K562 (cell line): ENCODE measurements around the gene EPHB1. TPM values are rescaled to one million over a fixed set of nuclear protein-coding genes. Genes with fewer than 3 reads are reported as not detected.

Experiments used
- ATAC-seq: fragments of 200-7000 bp; cut with Tn5 transposase; 3 replicates; pipeline ENCODE4 v1.9.1; 2020; ENCODE audit warnings: moderate library complexity
- BruUV-seq: library from RNA; stranded (reverse); fragments of 400-500 nt; replicated peaks from 2 replicates; lab custom pipeline; 2021; lab: Mats Ljungman, UMichigan
- CTCF ChIA-PET: fragments of 300-600 bp; formaldehyde crosslinking; extraction: SDS; loops from one replicate; lab custom pipeline; 2021; ENCODE audit warnings: low intra/inter-chr PET ratio; lab: Yijun Ruan, JAX
- POLR2A ChIA-PET: fragments of 300-600, 350-650 bp; sonication (Branson Sonifier 250); formaldehyde crosslinking; extraction: SDS; loops from one replicate; lab custom pipeline; 2021; ENCODE audit warnings: antibody characterized with exemption, inconsistent platforms; lab: Yijun Ruan, JAX
- DNase-seq, 4 experiments: peaks; one replicate each; pipeline versions ENCODE4 v3.0.0 to v3.0.0-alpha.2; 2011 to 2018; ENCODE audit warnings: low spot score in 3 of 4, mixed read lengths in 3 of 4; ENCODE audit errors: extremely low read depth in 1 of 4
- FAIRE-seq: peaks from 2 replicates; lab custom pipeline; 2011; peaks lifted over from hg19 to GRCh38; lab: Jason Lieb, UNC
- H2AFZ ChIP-seq: 2 replicates; pipeline ENCODE4 v1.6.0; 2011; ENCODE audit warnings: low read depth, low read length, control low read depth, inconsistent platforms
- H3K27ac ChIP-seq: fragments of 200-600 bp; 3 replicates; pipeline ENCODE4 v1.8.0; 2011; ENCODE audit warnings: low read depth, mild to moderate bottlenecking, control low read depth, inconsistent platforms, low read length, moderate library complexity, mixed read lengths; ENCODE audit errors: extremely low read depth
- H3K27me3 ChIP-seq, 2 experiments: fragments of 300-600 bp in 1 of 2; 2 replicates in 1 of 2; 3 replicates in 1 of 2; pipeline versions ENCODE4 v1.6.0 to v1.8.0; 2011; ENCODE audit warnings: inconsistent platforms in 2 of 2, low read length in 2 of 2, mild to moderate bottlenecking in 1 of 2, mixed read lengths in 1 of 2, moderate library complexity in 1 of 2; ENCODE audit not compliant: control insufficient read depth in 2 of 2, insufficient read depth in 2 of 2
- H3K36me3 ChIP-seq: fragments of 300-600 bp; 3 replicates; pipeline ENCODE4 v1.8.0; 2011; ENCODE audit warnings: mild to moderate bottlenecking, low read length, inconsistent platforms; ENCODE audit not compliant: control insufficient read depth, insufficient read depth
- H3K4me1 ChIP-seq, 2 experiments: fragments of 200-600 bp in 1 of 2; replicated peaks in 1 of 2; 2 replicates in 1 of 2; 3 replicates in 1 of 2; pipeline versions ENCODE4 v1.5.1 to v1.8.0; 2011; ENCODE audit warnings: inconsistent platforms in 2 of 2, low read length in 2 of 2, mild to moderate bottlenecking in 1 of 2, mixed read lengths in 1 of 2, moderate library complexity in 1 of 2; ENCODE audit not compliant: control insufficient read depth in 2 of 2, insufficient read depth in 2 of 2
- H3K4me2 ChIP-seq: 2 replicates; pipeline ENCODE4 v1.6.1; 2011; ENCODE audit warnings: low read length, control low read depth, inconsistent platforms, mixed read lengths; ENCODE audit not compliant: insufficient read depth
- H3K4me3 ChIP-seq: fragments of 200-600 bp; sonication (generic), shearing (Covaris generic); 2 replicates; pipeline ENCODE4 v1.5.1; 2016; ENCODE audit warnings: control low read depth, inconsistent platforms
- H3K79me2 ChIP-seq: fragments of 200-600 bp; 3 replicates; pipeline ENCODE4 v1.8.0; 2011; ENCODE audit warnings: low read length, inconsistent platforms; ENCODE audit not compliant: control insufficient read depth, insufficient read depth
- H3K9ac ChIP-seq, 2 experiments: 2 replicates each; pipeline versions ENCODE4 v1.6.0 to v1.6.1; 2011; ENCODE audit warnings: low read depth in 2 of 2, low read length in 2 of 2, control low read depth in 1 of 2, inconsistent platforms in 1 of 2, mild to moderate bottlenecking in 1 of 2, mixed read lengths in 1 of 2; ENCODE audit not compliant: insufficient read depth in 1 of 2
- H3K9me1 ChIP-seq: one replicate; pipeline ENCODE4 v1.6.0; 2011; ENCODE audit warnings: inconsistent platforms, mild to moderate bottlenecking, low read length, moderate library complexity; ENCODE audit not compliant: control insufficient read depth, insufficient read depth
- H3K9me3 ChIP-seq: replicated peaks from 2 replicates; pipeline ENCODE4 v1.5.1; 2011; ENCODE audit warnings: low read depth, low read length, inconsistent platforms; ENCODE audit not compliant: control insufficient read depth, insufficient read depth
- H4K20me1 ChIP-seq: replicated peaks from 2 replicates; pipeline ENCODE4 v1.6.1; 2011; ENCODE audit warnings: low read length, inconsistent platforms, mixed read lengths; ENCODE audit not compliant: control insufficient read depth, insufficient read depth
- BRF1 ChIP-seq: IDR thresholded peaks from 3 replicates; pipeline ENCODE4 v1.6.1; 2011; ENCODE audit warnings: borderline replicate concordance, mild to moderate bottlenecking; ENCODE audit not compliant: insufficient read length; ENCODE audit errors: extremely low read depth
- CCAR2 ChIP-seq: fragments of 200-400 bp; formaldehyde crosslinking; IDR thresholded peaks from 2 replicates; pipeline ENCODE4 v1.6.1; 2017; ENCODE audit warnings: mild to moderate bottlenecking, low read depth, low read length
- ELF2 ChIP-seq: fragments of 250-450 bp; sonication (Bioruptor Pico); IDR thresholded peaks from 2 replicates; pipeline ENCODE4 v1.5.0; 2021; ENCODE audit warnings: mild to moderate bottlenecking
- SUPT5H ChIP-seq: fragments of 450-650 bp; IDR thresholded peaks from 2 replicates; pipeline ENCODE4 v1.6.1; 2016
- TAL1 ChIP-seq: fragments of 450-650 bp; IDR thresholded peaks from 2 replicates; pipeline ENCODE4 v1.6.1; 2016; ENCODE audit warnings: mild to moderate bottlenecking
- XRCC4 ChIP-seq: IDR thresholded peaks from one replicate; pipeline ENCODE4 v1.6.1; 2011; ENCODE audit not compliant: insufficient read depth, insufficient read length; ENCODE audit errors: extremely low read depth
- WGBS: fragments of 100-300 bp; shearing (Covaris generic); methylation state at CpG from one replicate; pipeline ENCODE4 v1.1.6; 2016; ENCODE audit warnings: low coverage, mixed read lengths; ENCODE audit not compliant: insufficient coverage; ENCODE audit errors: missing lambda C conversion rate; 5-methylcytosine and 5-hydroxymethylcytosine counted together
- in situ Hi-C: fragments of 300-500 bp; cut with MboI; formaldehyde crosslinking; loops from 4 replicates; pipeline ENCODE4 v1.15.0; 2018; ENCODE audit warnings: inconsistent platforms, mixed read lengths
- intact Hi-C: fragments of 100-400 bp; cut with micrococcal nuclease; formaldehyde crosslinking; loops from 2 replicates; pipeline ENCODE4 v1.14.2; 2022
- polyA plus RNA-seq, 8 experiments: library from polyadenylated mRNA; depleted of rRNA in 4 of 8; stranded (reverse) in 5 of 8; unstranded in 3 of 8; fragments of >200 nt; fragmentation: Nextera tagmentation in 2 of 8; fragmentation: Illumina TruSeq in 1 of 8; extraction: Ambion mirVana in 2 of 8; extraction: Trizol in 1 of 8; gene quantifications; 2 replicates each; pipeline versions ENCODE4 v1.2.1 to v1.2.3, GENCODE V29; 2011 to 2014; ENCODE audit warnings: inconsistent platforms in 1 of 8, missing spikeins in 1 of 8
- total RNA-seq, 7 experiments: library from RNA; depleted of rRNA in 6 of 7; stranded (reverse); fragments of >200 nt in 6 of 7; fragmentation: Illumina TruSeq in 2 of 7; extraction: Trizol in 2 of 7; gene quantifications; 2 replicates each; pipeline versions ENCODE4 v1.2.1 to v1.2.3, GENCODE V29; 2011 to 2021; ENCODE audit warnings: low replicate concordance in 1 of 7
- TF ChIP-seq, protein P1 (sequence below): fragments of 200-400 bp; formaldehyde crosslinking; IDR thresholded peaks from 2 replicates; pipeline ENCODE4 v1.6.1; 2017; ENCODE audit warnings: mild to moderate bottlenecking, low read depth, low read length, moderate library complexity
- TF ChIP-seq, protein P2 (sequence below): fragments of 450-650 bp; IDR thresholded peaks from 2 replicates; pipeline ENCODE4 v1.6.1; 2016; ENCODE audit warnings: low read depth, mild to moderate bottlenecking, moderate library complexity
- TF ChIP-seq, protein P3 (sequence below): fragments of 450-650 bp; formaldehyde crosslinking; IDR thresholded peaks from 2 replicates; pipeline ENCODE4 v1.4.0; 2020; ENCODE audit warnings: mild to moderate bottlenecking, mixed read lengths
- TF ChIP-seq, protein P4 (sequence below): fragments of 450-650 bp; formaldehyde crosslinking; IDR thresholded peaks from 2 replicates; pipeline ENCODE4 v1.4.0; 2020; ENCODE audit warnings: mild to moderate bottlenecking, moderate library complexity

Gene EPHB1
- total and polyA plus RNA-seq, 9 of the 15 experiments (the other 6 are each of a cell fraction or from before 2014, with no cell fraction given): 0.29 TPM; not detected in 8

DNA sequence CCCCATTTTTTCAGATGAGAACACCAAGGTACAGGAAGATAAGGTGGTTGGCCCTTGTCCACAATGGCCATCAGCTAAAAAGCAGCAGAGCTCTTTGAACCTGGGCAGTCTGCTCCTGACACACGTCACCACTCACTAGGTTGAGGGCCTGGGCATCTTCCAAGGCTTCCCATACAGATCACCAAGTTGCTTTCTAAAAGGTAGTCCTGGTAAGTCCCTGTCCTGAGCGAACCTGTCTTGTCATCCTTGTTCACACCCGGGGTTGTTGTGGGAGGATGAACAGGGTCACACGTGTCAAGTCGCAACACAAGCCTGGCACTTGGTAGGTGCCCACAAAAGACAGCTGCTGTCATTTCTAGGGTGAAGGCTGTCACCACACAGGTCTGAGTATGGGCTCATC is 260.4 kb downstream of the EPHB1 start:
- ChIA-PET POLR2A (no interaction called here), CTCF (no interaction called here)
- no peaks in the 10 kb centered on the region for H3K27me3 ChIP-seq
- no TSS peak for BruUV-seq
- no peak for DNase-seq
- H3K9ac ChIP-seq: no peak overlapping the region
- H3K4me2 ChIP-seq: no peak overlapping the region
- H3K4me1 ChIP-seq: no peaks in the 10 kb centered on the region
- H3K9me3 ChIP-seq: no peaks in the 10 kb centered on the region
- WGBS: 0% methylated on average over 5 of the region's 5 CpGs
- in situ Hi-C loops (no loop called here), intact Hi-C loops (no loop called here)
- no peak overlapping the region for H3K4me3 ChIP-seq
- no peaks in the 10 kb centered on the region for H3K9me1 ChIP-seq
- H4K20me1 ChIP-seq: no peaks in the 10 kb centered on the region
- H2AFZ ChIP-seq: no peak overlapping the region
- TF ChIP-seq TAL1 (no peak), CCAR2 (no peak), BRF1 (no peak), ELF2 (no peak), XRCC4 (no peak), SUPT5H (no peak)
- TF ChIP-seq, protein P1, sequence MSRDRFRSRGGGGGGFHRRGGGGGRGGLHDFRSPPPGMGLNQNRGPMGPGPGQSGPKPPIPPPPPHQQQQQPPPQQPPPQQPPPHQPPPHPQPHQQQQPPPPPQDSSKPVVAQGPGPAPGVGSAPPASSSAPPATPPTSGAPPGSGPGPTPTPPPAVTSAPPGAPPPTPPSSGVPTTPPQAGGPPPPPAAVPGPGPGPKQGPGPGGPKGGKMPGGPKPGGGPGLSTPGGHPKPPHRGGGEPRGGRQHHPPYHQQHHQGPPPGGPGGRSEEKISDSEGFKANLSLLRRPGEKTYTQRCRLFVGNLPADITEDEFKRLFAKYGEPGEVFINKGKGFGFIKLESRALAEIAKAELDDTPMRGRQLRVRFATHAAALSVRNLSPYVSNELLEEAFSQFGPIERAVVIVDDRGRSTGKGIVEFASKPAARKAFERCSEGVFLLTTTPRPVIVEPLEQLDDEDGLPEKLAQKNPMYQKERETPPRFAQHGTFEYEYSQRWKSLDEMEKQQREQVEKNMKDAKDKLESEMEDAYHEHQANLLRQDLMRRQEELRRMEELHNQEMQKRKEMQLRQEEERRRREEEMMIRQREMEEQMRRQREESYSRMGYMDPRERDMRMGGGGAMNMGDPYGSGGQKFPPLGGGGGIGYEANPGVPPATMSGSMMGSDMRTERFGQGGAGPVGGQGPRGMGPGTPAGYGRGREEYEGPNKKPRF: no peak
- TF ChIP-seq, protein P2, sequence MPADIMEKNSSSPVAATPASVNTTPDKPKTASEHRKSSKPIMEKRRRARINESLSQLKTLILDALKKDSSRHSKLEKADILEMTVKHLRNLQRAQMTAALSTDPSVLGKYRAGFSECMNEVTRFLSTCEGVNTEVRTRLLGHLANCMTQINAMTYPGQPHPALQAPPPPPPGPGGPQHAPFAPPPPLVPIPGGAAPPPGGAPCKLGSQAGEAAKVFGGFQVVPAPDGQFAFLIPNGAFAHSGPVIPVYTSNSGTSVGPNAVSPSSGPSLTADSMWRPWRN: no peak
- TF ChIP-seq, protein P3, sequence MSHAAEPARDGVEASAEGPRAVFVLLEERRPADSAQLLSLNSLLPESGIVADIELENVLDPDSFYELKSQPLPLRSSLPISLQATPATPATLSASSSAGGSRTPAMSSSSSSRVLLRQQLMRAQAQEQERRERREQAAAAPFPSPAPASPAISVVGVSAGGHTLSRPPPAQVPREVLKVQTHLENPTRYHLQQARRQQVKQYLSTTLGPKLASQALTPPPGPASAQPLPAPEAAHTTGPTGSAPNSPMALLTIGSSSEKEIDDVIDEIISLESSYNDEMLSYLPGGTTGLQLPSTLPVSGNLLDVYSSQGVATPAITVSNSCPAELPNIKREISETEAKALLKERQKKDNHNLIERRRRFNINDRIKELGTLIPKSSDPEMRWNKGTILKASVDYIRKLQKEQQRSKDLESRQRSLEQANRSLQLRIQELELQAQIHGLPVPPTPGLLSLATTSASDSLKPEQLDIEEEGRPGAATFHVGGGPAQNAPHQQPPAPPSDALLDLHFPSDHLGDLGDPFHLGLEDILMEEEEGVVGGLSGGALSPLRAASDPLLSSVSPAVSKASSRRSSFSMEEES (CRISPR knock-in tag): no peak
- TF ChIP-seq, protein P4, sequence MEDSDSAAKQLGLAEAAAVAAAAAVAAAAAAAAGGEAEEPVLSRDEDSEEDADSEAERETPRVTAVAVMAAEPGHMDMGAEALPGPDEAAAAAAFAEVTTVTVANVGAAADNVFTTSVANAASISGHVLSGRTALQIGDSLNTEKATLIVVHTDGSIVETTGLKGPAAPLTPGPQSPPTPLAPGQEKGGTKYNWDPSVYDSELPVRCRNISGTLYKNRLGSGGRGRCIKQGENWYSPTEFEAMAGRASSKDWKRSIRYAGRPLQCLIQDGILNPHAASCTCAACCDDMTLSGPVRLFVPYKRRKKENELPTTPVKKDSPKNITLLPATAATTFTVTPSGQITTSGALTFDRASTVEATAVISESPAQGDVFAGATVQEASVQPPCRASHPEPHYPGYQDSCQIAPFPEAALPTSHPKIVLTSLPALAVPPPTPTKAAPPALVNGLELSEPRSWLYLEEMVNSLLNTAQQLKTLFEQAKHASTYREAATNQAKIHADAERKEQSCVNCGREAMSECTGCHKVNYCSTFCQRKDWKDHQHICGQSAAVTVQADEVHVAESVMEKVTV (CRISPR knock-in tag): no peak
- FAIRE-seq: no peak
- H3K27ac ChIP-seq: no peak overlapping the region
- H3K79me2 ChIP-seq: no peaks in the 10 kb centered on the region
- ATAC-seq: no peak
- H3K36me3 ChIP-seq: no peaks in the 10 kb centered on the region
